Stimulated activated naive CD4-positive, alpha-beta T cell treated with Interleukin-2 at 50 U/mL for 16 hours (primary cell): ENCODE data around the gene DBNL.

Experiments used
- DNase-seq: peaks from one replicate; lab custom pipeline; 2025; lab: John Stamatoyannopoulos, UW

Gene DBNL

DNA sequence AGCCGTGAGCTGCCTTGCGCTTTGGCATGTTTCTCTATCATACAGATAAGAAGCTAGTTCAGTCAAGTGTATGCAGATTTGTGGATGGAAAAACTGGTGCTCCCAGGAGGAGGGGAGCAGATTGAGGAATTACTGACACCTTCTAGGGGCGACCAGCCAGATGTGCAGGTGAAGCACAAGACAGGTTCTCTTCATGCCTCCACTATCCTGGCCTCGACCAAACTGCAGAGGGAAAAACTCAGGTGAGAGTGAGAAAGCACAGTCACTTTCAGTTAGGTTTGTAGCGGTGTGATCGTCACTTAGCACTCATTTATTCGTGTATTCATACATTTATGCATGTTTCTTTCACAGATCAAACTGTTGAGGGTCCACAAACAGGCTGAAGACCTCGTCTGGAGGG lies 600 bp upstream of the DBNL start:
- DNase-seq, result no peak

GRCh38 chr7:44045226-44046014 lies 918 bp downstream of the DBNL start:
- no peak for DNase-seq

DNA sequence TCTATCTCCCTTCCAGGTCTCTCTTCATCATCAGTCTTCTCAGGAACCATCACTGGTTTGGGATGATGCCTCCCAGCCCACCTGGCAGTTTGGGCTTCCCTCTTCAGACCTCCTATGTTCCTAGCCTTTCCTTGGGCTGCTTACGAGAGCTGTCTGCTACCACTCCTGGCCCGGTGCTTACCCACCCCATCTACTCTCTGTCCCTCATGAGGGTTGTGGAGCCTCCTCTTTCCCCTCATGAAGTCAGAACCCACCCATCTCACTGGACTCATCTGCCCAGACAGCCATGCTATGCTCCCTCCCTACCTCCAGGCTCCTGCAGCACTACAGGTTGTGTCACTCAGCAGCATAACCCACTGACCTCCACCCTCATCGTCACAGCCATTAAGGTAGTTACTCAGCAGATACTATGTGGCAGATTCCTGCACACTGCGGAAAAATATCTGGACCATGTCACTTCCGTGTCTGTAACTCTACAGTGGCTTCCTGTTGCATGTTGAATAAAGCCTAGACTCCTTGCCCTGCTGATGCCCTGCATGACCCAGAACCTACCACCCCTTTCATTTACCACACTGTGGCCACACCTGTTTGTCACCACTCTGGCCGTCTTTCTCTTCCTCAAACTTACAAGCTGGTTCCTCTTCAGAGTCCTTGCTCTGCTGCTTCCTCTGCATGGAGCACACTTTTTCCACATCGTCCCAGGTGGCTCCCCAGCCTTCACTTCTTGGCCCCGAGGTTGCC lies 2.0 kb downstream of the DBNL start:
- no peak for DNase-seq

GRCh38 chr7:44048031-44048795 lies 3.7 kb downstream of the DBNL start:
- DNase-seq, result no peak

DNA sequence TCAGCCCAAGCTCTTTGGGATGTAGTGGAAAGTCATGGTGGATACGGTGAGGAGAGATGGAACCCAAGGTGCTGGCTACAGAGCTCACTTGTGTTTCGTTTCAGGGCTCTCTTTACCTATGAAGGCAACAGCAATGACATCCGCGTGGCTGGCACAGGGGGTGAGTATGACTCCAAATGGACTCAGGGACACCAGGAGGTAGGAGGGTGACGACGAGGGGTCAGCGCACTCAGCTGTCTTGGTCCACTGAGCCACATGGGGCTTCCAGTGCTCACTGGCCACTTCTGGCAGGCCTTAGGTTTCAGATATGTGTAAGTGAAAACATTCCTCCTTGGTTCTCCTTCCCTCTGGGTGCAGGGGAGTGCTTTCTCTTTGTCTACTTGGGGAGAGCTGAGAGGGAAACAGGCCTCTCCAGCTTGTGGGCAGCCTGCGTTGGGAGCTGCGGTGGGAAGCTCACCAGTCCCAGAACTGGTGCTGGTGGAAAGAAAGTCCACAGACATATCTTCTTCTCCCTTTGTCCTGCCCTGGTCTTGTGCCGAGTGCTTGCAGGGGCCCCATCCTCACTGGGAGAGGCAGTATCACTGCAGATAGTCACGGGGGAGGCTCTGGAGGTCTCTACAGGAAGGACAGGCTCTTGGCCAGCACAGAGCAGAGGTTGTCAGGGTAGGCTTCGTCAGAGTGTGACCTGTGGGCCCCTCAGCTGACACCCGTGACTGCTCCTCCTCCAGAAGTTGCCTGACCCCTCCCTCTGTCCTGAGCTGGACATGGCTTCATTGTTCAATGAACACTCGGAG lies 5.8 kb downstream of the DBNL start:
- no peak for DNase-seq

GRCh38 chr7:44050915-44051560 lies 6.5 kb downstream of the DBNL start:
- no peak for DNase-seq

GRCh38 chr7:44051611-44052220 lies 7.2 kb downstream of the DBNL start:
- no peak for DNase-seq

DNA sequence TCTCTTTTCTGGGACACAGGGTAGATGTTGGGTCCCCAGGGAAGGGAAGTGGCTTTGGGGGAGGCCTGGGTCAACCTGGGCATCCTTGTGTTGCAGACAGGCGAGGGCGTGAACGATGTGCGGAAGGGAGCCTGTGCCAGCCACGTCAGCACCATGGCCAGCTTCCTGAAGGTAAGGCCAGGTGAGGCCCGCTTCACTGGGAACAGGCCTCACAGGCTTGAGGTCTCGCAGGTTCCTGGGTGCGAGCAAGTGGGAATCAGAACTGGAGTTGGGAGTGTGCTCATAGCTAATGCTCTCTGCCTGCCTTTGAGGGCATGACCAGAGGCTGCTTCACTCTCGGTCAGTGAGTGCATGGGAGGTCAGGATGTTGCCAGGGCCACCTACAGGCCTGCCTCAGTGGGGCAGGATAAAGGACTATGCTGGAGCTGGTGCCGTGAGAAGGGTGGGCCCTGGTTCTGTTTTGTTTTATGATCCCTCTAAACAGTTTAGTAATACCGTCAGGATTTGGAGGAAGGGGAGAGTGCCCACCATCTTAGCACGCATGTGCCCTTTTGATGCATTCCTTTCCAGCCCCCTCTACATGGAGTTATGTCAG lies 8.4 kb downstream of the DBNL start:
- DNase-seq, result no peak

DNA sequence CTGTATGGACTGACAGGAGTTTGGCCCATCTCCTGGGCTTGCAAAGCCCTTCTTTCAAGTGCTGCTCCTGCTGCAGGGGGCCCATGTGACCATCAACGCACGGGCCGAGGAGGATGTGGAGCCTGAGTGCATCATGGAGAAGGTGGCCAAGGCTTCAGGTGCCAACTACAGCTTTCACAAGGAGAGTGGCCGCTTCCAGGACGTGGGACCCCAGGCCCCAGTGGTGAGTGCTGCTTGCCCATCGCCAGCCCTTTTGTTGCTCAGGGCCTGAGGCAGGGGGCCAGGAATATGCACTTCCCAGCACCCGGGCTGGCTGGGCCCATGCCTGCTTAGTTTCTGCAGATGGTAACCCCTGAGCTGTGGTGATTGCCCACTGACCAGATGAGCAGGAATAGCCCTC lies 12.2 kb downstream of the DBNL start:
- DNase-seq, result no peak

DNA sequence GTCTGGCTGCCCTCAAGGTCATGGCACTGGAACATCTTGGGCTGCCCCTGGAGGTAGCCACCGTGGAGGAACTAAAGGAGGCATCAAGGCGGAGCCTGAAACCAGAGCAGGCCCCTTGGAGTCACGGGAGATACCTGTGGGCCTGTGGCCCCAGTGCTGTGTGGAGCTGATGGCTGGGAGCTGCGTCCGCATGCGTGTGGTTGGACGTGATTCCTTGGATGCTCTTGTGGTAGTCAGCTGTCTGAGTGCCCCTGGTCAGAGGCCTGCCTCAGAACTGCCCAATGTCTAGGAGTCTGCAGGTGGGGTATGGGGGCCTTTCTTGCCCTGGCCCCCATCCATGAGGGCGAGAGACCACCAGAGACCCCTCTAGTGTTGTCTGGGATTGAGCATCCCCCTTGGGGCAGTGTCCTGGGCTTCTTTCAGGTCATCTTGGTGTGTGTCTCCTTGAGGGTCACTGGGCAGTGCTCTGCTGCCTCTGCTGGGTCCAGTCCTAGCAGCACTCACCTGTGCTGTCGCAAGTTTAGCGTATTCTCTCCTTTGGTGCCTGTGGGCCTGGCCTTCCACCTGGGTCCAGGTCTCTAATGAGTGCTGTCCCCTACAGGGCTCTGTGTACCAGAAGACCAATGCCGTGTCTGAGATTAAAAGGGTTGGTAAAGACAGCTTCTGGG lies 12.8 kb downstream of the DBNL start:
- no peak for DNase-seq

- no peak for DNase-seq
These were observed 13.6 kb downstream of the DBNL start for GRCh38 chr7:44057849-44058758.

DNA sequence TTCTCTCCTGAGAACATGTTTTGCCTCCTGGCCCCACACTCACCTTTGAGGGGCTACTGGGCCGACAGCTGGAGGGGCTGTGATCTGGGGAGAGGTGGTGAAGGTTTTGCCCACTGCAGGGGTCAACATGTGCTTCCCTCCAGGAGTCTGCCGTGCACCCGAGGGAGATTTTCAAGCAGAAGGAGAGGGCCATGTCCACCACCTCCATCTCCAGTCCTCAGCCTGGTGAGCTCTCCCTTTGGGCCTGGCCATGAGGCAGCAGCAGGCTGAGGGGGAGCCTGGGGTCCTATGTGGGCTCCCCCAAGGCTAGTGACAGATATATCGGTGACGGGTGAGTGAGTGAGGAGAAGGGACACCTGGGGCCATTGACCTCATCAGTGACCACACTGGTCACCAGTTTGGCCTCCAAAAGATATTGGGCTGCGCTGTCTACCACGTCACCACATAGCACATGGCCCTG lies 14.3 kb downstream of the DBNL start:
- DNase-seq, result no peak

- DNase-seq, result no peak
These were observed 15.0 kb downstream of the DBNL start for GRCh38 chr7:44059219-44060090.

GRCh38 chr7:44060091-44060947 lies 15.8 kb downstream of the DBNL start:
- DNase-seq, result no peak

DNA sequence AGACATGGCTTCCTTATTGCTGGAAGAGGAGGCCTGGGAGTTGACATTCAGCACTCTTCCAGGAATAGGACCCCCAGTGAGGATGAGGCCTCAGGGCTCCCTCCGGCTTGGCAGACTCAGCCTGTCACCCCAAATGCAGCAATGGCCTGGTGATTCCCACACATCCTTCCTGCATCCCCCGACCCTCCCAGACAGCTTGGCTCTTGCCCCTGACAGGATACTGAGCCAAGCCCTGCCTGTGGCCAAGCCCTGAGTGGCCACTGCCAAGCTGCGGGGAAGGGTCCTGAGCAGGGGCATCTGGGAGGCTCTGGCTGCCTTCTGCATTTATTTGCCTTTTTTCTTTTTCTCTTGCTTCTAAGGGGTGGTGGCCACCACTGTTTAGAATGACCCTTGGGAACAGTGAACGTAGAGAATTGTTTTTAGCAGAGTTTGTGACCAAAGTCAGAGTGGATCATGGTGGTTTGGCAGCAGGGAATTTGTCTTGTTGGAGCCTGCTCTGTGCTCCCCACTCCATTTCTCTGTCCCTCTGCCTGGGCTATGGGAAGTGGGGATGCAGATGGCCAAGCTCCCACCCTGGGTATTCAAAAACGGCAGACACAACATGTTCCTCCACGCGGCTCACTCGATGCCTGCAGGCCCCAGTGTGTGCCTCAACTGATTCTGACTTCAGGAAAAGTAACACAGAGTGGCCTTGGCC lies 16.6 kb downstream of the DBNL start:
- DNase-seq, result no peak

DNA sequence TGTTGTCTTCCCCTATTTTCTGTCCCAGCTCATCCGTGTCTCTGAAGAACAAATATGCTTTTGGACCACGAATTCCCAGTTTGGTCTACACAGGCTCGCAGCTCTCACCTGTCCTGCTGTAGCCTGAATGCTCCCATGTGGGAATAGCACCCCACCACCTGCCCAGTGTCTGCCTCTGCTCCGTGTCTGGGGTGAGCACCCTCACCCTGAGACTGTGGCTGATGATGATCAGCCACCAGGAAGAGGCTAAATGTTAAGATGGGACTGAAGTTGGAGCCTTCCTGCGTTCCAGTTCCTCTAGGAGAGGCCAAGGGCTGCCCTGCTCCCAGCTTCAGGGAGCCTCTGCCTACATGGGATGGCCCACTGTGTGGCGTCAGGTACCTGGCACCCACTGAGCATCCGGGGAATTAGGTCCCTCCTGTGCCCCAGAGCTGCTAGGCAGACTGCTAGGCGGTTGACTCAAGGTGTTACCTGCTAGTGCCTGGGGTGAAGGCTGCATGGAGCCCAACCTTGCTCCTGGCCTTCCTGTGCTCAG lies 17.2 kb downstream of the DBNL start:
- DNase-seq, result no peak
